ENCODE data around the gene RNF157. TPM values are rescaled to one million over a fixed set of nuclear protein-coding genes. Genes with fewer than 3 reads are reported as not detected.

RNF157 gene
- total and polyA plus RNA-seq, 10 of the 15 experiments (the other 5 are each of a cell fraction or from before 2014, with no cell fraction given) = 1.4 to 15.9 (median 9.6) TPM

DNA sequence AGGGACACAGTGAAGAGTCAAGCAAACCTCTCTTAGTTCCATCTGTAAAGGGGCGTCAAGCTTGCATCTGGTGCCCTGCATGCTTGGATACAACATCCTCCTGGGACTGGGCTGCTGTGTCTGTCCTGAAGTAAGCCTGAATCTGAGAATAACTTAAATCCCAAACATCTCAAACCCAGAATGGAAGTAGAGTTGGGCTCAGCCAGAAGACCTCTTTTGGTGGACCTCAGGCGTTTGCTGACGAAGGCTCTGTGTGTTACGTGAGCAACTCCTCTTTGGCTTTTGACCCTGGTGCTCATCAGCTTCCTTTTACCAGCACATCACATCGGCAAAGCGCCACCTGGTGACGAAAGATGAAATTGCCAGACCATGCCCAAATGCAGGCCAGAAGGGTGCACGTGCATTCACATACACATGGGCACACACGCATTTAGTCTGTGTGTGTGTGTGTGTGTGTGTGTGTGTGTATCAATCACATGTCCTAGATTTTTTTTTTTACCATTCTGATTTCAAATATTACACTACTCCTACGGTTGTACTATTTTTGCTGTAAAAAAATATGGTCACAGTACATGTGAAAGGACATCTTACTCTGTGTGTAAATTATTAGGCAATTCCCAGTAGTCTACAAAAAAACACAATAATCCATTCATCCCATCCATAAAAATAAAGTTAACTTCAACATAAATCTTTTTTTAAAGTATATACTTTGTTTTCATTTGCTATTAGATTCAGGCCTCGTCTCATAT, 58.1 kb downstream of the RNF157 start (continued):
- no peak for TF ChIP-seq E4F1 (IDR thresholded peaks at IDR 0.05; ENCODE audit: borderline replicate concordance, partially characterized antibody)

DNA sequence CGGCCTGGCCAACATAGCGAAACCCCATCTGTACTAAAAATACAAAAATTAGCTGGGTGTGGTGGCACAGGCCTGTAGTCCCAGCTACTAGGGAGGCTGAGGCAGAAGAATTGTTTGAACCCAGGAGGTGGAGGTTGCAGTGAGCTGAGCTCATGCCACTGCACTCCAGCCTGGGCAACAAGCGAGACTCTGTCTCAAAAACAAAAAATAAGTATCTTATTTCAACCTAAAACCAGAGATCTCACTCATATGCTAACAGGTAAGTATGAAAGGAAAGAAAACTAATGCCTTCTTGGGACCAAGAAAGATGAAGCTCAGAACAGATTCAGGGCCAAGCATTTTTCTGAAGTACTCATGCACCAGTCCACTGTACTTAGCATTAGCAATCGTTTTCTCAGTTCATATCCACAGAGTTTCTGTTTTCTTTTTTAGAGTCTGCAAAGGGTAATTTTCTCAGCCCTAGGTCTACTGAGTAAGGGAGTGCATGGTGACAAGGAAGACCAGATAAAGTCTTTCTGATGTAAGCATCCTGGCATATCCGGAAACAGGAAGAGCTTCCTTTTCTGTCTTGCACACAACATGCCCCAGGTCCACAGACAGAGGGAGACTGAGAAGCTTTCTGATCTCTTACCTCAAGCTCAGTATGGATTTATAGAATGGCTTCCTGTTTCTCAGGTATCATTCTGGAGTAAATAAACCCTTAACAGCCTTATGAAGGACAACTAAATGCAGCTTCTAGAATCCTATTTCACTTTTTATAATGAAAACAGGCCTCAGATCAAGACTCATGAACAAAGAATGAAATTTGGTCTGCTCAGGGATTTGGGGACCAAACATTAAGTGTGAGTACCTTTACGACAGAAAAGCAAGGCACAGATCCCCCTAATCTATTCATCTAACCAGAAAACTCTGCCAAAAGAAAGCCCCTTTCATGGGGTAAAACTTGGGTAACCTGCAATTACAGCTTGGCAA, 60.5 kb downstream of the RNF157 start:
- peak; percentile 79 for FAIRE-seq
- ChIA-PET RAD21 (ENCODE audit: unreplicated experiment) (interaction anchor here (1.0 to 17.4 kb wide), 14 partner anchors 9 to 275 kb away, joined by 3 to 419 read pairs (median 4); partner anchors contain the start of genes MRPL38 and UBALD2), POLR2A (interaction anchor here (0.6 to 16.8 kb wide), 11 partner anchors 9 to 100 kb away, joined by 3 to 427 read pairs (median 4); partner anchors contain the start of genes EXOC7 and UBALD2), SMC1A (ENCODE audit: uncharacterized antibody, unreplicated experiment) (interaction anchor here (0.6 to 12.7 kb wide), 28 partner anchors 8 to 99 kb away, joined by 3 to 147 read pairs (median 6); partner anchors contain the start of gene UBALD2), CTCF (interaction anchor here (0.8 to 12.6 kb wide), 30 partner anchors 8 to 274 kb away, joined by 3 to 162 read pairs (median 4); partner anchors contain the start of genes EXOC7, MRPL38, SPHK1 and UBALD2)
- H4K20me1 ChIP-seq (ENCODE audit: control insufficient read depth, insufficient read depth) = no peaks in the 10 kb centered on the region
- H3K9me3 ChIP-seq (replicated peaks; ENCODE audit: control insufficient read depth, insufficient read depth, low read length) = no peaks in the 10 kb centered on the region; the same call in 2 of the 3 replicates
- peak; percentile 46 for DNase-seq (ENCODE audit: low read depth, low spot score)
- in situ Hi-C loops (cut with MboI) = no loop called here
- H3K4me1 ChIP-seq (ENCODE audit: control insufficient read depth, insufficient read depth, low read length) = peaks cover 18% of the 10 kb centered on the region
- no peak overlapping the region for H3K9ac ChIP-seq (ENCODE audit: control insufficient read depth, insufficient read depth, low read length)
- intact Hi-C loops (cut with micrococcal nuclease; ENCODE audit: unreplicated experiment) = no loop called here
- H3K36me3 ChIP-seq (ENCODE audit: control insufficient read depth in 2 of 2, insufficient read depth in 2 of 2, low read length in 1 of 2) = no peaks in the 10 kb centered on the region
- peak; percentile 53 for ATAC-seq
- no peaks in the 10 kb centered on the region for H3K27me3 ChIP-seq (replicated peaks in 1 of 2; ENCODE audit: control insufficient read depth in 2 of 2, insufficient read depth in 2 of 2, low read length in 1 of 2)
- 72% methylated on average over 6 of the region's 6 CpGs for WGBS (ENCODE audit: insufficient coverage, insufficient replicate concordance, low lambda C conversion rate, missing lambda C conversion rate)
- peak overlapping the region; percentile 33 for H2AFZ ChIP-seq (ENCODE audit: control insufficient read depth, low read depth, low read length)
- H3K4me3 ChIP-seq = no peak overlapping the region
- no peak overlapping the region for H3K27ac ChIP-seq (ENCODE audit: control insufficient read depth, insufficient read depth)
- BruUV-seq (replicated peaks) = no TSS peak
- no peaks in the 10 kb centered on the region for H3K79me2 ChIP-seq (ENCODE audit: control insufficient read depth, insufficient read depth, low read length)
- H3K4me2 ChIP-seq (ENCODE audit: control insufficient read depth, insufficient read depth) = peak overlapping the region; percentile 1; the same call in 1 of the 2 replicates
- TF ChIP-seq CREM (IDR thresholded peaks at IDR 0.05; ENCODE audit: low read depth) (0 out of 2 replicates have a peak, but pooled peaks have one; percentile 18), NR2C2 (IDR thresholded peaks at IDR 0.05; ENCODE audit: borderline replicate concordance, control insufficient read depth, insufficient read length, low read depth) (no peak), IRF5 (IDR thresholded peaks at IDR 0.05; ENCODE audit: borderline replicate concordance) (no peak), ZNF24 (IDR thresholded peaks at IDR 0.05) (no peak), HDAC6 (IDR thresholded peaks at IDR 0.05; ENCODE audit: unreplicated experiment) (no peak), ESRRA (IDR thresholded peaks at IDR 0.05; ENCODE audit: low read length) (no peak)
- TF ChIP-seq, protein P1, sequence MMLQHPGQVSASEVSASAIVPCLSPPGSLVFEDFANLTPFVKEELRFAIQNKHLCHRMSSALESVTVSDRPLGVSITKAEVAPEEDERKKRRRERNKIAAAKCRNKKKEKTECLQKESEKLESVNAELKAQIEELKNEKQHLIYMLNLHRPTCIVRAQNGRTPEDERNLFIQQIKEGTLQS (IDR thresholded peaks at IDR 0.05; ENCODE audit: borderline replicate concordance, extremely low read depth, low read depth, low read length) = no peak
- TF ChIP-seq, protein P2, sequence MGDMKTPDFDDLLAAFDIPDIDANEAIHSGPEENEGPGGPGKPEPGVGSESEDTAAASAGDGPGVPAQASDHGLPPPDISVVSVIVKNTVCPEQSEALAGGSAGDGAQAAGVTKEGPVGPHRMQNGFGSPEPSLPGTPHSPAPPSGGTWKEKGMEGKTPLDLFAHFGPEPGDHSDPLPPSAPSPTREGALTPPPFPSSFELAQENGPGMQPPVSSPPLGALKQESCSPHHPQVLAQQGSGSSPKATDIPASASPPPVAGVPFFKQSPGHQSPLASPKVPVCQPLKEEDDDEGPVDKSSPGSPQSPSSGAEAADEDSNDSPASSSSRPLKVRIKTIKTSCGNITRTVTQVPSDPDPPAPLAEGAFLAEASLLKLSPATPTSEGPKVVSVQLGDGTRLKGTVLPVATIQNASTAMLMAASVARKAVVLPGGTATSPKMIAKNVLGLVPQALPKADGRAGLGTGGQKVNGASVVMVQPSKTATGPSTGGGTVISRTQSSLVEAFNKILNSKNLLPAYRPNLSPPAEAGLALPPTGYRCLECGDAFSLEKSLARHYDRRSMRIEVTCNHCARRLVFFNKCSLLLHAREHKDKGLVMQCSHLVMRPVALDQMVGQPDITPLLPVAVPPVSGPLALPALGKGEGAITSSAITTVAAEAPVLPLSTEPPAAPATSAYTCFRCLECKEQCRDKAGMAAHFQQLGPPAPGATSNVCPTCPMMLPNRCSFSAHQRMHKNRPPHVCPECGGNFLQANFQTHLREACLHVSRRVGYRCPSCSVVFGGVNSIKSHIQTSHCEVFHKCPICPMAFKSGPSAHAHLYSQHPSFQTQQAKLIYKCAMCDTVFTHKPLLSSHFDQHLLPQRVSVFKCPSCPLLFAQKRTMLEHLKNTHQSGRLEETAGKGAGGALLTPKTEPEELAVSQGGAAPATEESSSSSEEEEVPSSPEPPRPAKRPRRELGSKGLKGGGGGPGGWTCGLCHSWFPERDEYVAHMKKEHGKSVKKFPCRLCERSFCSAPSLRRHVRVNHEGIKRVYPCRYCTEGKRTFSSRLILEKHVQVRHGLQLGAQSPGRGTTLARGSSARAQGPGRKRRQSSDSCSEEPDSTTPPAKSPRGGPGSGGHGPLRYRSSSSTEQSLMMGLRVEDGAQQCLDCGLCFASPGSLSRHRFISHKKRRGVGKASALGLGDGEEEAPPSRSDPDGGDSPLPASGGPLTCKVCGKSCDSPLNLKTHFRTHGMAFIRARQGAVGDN (IDR thresholded peaks at IDR 0.05) = peak; percentile 41; the same call in 1 of the 2 replicates

Measured in GM12878 (cell line).